Activated T-helper 2 cell treated with anti-CD3 and anti-CD28 coated beads, Interferon-gamma antibody, Interleukin-2, Interleukin-4, amounts not matched to agents 10 μg/mL and 5 μg/mL and 100 μg/mL, durations not matched to agents 14 hours and 24 hours and 36 hours (primary cell): ENCODE data around the gene AMN1. TPM values are rescaled to one million over a fixed set of nuclear protein-coding genes. Genes with fewer than 3 reads are reported as not detected.

ENCODE experiments used
- DNase-seq: peaks from one replicate; pipeline ENCODE4 v3.0.0; 2021; ENCODE audit warnings: low spot score
- H3K27ac Mint-ChIP-seq: one replicate; pipeline ENCODE4 v1.8.0; 2021; ENCODE audit warnings: mixed read lengths
- H3K27me3 Mint-ChIP-seq: one replicate; pipeline ENCODE4 v1.8.0; 2021; ENCODE audit warnings: low read depth, mixed read lengths
- H3K36me3 Mint-ChIP-seq: one replicate; pipeline ENCODE4 v1.8.0; 2021; ENCODE audit warnings: low read depth, mixed read lengths
- H3K4me1 Mint-ChIP-seq: one replicate; pipeline ENCODE4 v1.8.0; 2021; ENCODE audit warnings: low read depth, mixed read lengths
- H3K4me3 Mint-ChIP-seq: one replicate; pipeline ENCODE4 v1.8.0; 2021; ENCODE audit warnings: low read depth, mild to moderate bottlenecking, moderate library complexity, mixed read lengths
- H3K9me3 Mint-ChIP-seq: one replicate; pipeline ENCODE4 v1.8.0; 2021; ENCODE audit warnings: mixed read lengths
- intact Hi-C: fragments of 100-400 bp; cut with micrococcal nuclease; formaldehyde crosslinking; loops from one replicate; pipeline ENCODE4 v1.15.1; 2023
- total RNA-seq: library from RNA; stranded (reverse); gene quantifications from 2 replicates; pipeline ENCODE4 v1.2.3, GENCODE V29; 2022

Gene AMN1
- total RNA-seq, 1 donor from 2014 or later, result 2.8 TPM

DNA sequence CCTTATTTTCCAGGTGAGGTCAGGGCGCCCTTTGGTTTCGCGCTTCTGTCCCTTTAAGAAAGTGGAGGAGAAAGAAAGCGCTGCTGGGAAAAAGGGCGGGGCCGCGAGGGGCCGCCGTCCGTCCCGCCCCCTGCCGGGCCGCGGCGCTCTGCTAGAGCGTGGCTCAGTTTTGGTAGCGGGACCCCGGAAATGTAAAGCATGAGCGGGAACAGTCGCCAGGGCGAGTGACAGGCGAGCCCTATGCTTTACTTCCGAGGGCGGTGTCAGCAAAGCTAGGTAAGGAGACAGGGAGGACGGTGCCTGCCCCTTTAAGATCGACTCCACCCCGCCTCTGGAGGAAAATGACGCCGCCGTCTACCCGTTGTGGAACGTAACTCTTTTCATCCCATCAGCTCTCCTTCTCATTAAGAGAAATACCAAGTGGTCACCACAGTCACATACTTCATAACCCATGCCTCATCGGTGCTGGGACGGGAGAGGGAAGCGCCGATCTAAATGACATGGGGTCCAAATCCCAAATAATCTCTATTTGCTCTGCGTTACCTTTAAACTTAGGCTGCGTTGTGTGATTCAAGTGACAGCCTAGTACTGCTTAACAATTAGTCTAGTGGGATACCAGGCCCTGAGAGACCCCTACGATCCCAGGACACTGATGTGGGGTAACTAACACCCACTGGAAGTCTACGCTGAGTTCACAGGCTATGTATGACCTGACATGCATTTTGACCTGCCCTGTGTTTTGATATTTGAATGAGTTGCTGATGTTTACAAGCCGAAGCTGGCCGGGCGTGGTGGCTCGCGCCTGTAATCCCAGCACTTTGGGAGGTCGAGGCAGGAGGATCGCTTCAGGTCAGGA, 69.5 kb downstream of the AMN1 start, which contains the start of gene ETFBKMT:
TSS of gene ETFBKMT (plus strand) at position 602 of the 856 bp plus-strand sequence. CDS start 2,266 bp downstream, outside the sequence.
- peak; percentile 95 for DNase-seq
- peak within 1 kb of the TSS; percentile 95 for H3K4me3 Mint-ChIP-seq
- intact Hi-C loops, result loop anchor here (1.0 to 5.0 kb wide), 10 partner anchors 70 to 1096 kb away; partner anchors contain the start of genes AMN1, DNM1L, RESF1 and YARS2
- no peaks in the 10 kb centered on the region for H3K9me3 Mint-ChIP-seq
- H3K27ac Mint-ChIP-seq, result peak within 1 kb of the TSS; percentile 97
- H3K36me3 Mint-ChIP-seq, result no peaks in the 10 kb centered on the region
- H3K4me1 Mint-ChIP-seq, result peaks cover 5% of the 10 kb centered on the region
- no peaks in the 10 kb centered on the region for H3K27me3 Mint-ChIP-seq

DNA sequence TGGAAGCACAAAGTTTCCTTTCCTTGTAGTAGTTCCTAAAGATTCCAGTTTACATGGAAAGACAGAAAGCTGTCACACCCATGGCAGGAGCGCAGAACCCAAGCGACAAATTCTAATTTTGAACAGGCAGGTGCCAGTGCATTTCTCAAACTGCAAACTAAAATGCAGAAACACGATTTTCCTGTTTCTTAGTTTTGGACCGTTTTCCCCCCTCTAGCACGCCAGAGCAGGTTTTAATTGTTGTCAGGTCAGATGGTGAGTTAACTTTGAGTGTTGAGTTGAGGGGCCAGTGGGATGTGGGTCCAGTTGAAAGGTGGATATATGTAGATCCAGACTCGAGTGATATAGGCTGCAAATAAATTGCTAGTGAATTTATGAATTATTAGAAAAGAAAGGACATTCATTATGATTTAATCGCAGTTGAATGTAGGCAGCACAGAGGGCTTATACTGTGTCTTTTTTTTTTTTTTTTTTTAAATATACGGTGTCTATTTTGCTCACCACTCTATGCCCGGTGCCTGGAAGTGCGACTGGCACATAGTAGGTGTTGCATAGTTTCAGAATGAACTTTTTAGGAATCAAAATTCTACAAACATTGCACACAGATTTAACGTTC, 70.2 kb downstream of the AMN1 start:
- DNase-seq, result no peak
- Mint-ChIP-seq H3K4me1 (peaks cover 5% of the 10 kb centered on the region), H3K27ac (peak overlapping the region; percentile 54), H3K9me3 (no peaks in the 10 kb centered on the region), H3K27me3 (no peaks in the 10 kb centered on the region), H3K36me3 (no peaks in the 10 kb centered on the region), H3K4me3 (peak overlapping the region; percentile 95)
- intact Hi-C loops, result loop anchor here (1.0 to 5.0 kb wide), 10 partner anchors 71 to 1097 kb away; partner anchors contain the start of genes AMN1, DNM1L, RESF1 and YARS2

DNA sequence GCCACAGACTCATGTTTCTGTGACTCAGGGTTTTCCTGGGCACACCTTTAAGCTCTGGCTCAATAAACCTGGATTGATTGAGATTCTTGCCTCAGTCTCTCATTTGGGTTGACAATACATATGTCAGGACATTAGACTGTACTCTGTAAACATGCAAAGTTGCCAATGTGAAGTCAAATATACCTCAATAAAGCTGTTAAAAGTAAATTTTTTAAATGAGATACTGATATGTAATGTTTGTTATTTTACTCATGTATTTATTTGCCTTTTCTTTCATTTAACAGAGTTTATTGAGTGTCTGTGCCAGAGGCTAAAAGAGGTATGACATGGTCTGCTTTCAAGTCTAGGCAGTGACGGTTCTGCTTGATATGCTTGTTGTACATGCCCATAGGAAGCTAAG, 73.0 kb downstream of the AMN1 start:
- no peak for DNase-seq
- intact Hi-C loops, result loop anchor here (5.0 kb wide), 1 partner anchor 92 kb away; no protein-coding TSS in a partner anchor
- Mint-ChIP-seq H3K27ac (no peak overlapping the region), H3K4me3 (no peak overlapping the region), H3K27me3 (no peaks in the 10 kb centered on the region), H3K4me1 (peaks cover 14% of the 10 kb centered on the region), H3K9me3 (no peaks in the 10 kb centered on the region), H3K36me3 (no peaks in the 10 kb centered on the region)

DNA sequence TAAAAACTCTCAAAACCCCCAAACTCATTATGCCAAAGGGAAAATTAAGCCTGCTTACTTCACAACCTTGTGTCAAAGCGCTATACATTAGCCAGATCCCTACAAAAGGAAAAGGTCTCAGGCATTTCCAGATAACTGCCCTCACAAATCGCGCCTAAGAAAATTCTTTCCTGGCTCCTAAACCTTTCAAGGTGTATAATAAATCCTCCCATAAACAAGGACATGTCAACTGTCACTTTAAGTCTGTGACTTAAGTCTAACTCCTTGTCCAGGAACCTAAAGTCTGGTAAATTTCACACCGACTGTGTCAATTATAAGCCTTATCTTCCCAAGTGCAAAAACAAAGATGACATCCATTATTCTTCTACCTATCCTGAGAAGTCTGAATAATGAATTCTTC, 73.6 kb downstream of the AMN1 start:
- Mint-ChIP-seq H3K36me3 (no peaks in the 10 kb centered on the region), H3K27me3 (no peaks in the 10 kb centered on the region), H3K4me3 (no peak overlapping the region), H3K9me3 (no peaks in the 10 kb centered on the region), H3K4me1 (peaks cover 14% of the 10 kb centered on the region), H3K27ac (no peak overlapping the region)
- no peak for DNase-seq
- intact Hi-C loops, result loop anchor here (5.0 kb wide), 1 partner anchor 92 kb away; no protein-coding TSS in a partner anchor

DNA sequence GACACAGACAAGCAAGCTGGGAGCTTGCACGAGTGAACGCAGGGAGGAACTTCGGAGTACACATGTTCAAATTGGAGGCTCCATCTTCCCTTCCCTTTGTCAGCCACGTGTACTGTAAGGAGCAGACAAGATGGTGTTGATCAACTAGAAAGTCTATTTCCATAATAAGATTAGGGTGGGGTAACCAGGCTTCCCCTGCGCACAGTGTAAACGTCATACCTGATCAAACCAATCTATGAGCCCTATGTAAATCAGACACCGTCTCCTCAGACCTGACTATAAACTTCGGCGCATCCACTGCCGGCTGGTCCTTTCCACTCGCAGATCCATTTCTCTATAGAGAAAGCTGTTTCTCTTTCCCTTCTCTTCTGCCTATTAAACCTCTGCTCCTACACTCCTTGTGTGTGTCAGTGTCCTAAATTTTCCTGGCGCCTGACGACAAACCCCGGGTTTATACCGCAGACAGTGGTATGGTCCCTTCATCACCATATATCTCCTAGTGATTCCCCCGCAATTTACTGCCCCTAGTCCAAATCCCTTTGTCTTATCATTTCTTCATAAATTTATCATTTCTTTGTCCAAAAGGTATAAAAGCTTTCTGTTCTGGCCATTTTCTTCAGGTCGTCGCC, 76.8 kb downstream of the AMN1 start:
- H3K36me3 Mint-ChIP-seq, result no peaks in the 10 kb centered on the region
- no peak for DNase-seq
- H3K9me3 Mint-ChIP-seq, result no peaks in the 10 kb centered on the region
- intact Hi-C loops, result loop anchor here (2.0 kb wide), 2 partner anchors 455 to 653 kb away; partner anchors contain the start of gene BICD1
- no peak overlapping the region for H3K27ac Mint-ChIP-seq
- peaks cover 11% of the 10 kb centered on the region for H3K4me1 Mint-ChIP-seq
- H3K27me3 Mint-ChIP-seq, result peaks cover 4% of the 10 kb centered on the region
- no peak overlapping the region for H3K4me3 Mint-ChIP-seq

DNA sequence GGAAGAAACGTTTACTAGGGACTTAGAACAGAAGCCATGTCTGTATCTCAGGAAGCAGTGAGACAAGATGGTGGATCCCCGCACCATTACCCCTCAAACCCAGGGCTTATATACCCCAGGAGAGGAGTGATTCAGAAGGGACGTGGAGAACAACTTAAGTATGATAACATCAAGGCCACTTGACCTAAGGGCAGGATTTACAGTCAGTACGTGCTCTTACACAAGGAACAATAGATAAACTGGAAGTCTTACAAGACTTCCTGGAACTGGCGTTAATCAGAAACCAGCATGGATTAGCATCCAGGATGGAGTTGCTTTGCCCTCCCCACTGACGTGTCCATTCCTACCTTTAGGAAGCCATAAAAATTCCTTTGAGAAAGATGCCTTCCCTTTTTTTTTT, 77.9 kb downstream of the AMN1 start:
- Mint-ChIP-seq H3K4me1 (peaks cover 13% of the 10 kb centered on the region), H3K9me3 (no peaks in the 10 kb centered on the region), H3K27ac (no peak overlapping the region), H3K36me3 (no peaks in the 10 kb centered on the region), H3K4me3 (no peak overlapping the region), H3K27me3 (peaks cover 8% of the 10 kb centered on the region)
- no peak for DNase-seq
- intact Hi-C loops, result no loop called here

DNA sequence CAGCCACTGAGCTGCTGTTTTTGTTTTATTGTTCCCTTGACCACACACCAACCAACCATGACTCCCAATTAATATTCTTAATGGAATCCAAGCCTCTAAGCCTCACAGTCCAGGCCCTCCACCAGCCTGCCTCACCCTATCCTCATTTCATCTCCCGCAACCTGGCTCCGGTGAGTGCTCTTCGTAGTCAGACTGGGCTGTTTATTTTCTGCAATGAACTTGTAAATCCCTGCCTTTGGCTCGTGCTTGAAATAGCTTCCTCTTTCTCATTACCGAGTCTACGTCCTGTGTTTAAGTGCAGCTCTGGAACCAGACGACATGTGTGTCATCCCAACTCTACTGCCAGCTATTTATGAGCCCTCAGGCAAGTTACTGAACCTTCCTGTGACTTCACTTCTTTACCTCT, 81.7 kb downstream of the AMN1 start:
- H3K4me3 Mint-ChIP-seq, result no peak overlapping the region
- no peaks in the 10 kb centered on the region for H3K36me3 Mint-ChIP-seq
- peaks cover 8% of the 10 kb centered on the region for H3K27me3 Mint-ChIP-seq
- H3K4me1 Mint-ChIP-seq, result peaks cover 4% of the 10 kb centered on the region
- no peak overlapping the region for H3K27ac Mint-ChIP-seq
- DNase-seq, result no peak
- H3K9me3 Mint-ChIP-seq, result no peaks in the 10 kb centered on the region
- intact Hi-C loops, result no loop called here

DNA sequence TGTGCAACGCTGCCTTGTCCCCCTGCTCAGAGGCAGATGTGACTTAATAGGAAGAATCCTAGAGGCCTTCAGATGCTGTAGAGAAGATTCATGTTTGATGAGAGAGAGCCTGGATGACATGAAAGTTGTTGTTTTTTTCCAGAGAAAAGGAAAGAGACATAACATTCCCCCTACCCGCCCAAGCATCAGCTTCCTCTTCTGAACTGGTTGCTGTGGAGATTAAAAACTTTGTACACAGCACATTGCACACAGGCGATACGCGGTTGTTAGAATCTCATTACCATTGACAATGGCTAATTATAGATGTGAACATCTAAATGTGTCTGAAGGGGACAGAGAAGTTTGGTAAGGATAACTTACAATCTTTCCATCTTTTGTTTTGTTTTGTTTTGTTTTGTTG, 82.9 kb downstream of the AMN1 start:
- Mint-ChIP-seq H3K27me3 (peaks cover 8% of the 10 kb centered on the region), H3K36me3 (no peaks in the 10 kb centered on the region), H3K4me3 (no peak overlapping the region), H3K9me3 (no peaks in the 10 kb centered on the region), H3K27ac (no peak overlapping the region), H3K4me1 (peaks cover 4% of the 10 kb centered on the region)
- DNase-seq, result no peak
- intact Hi-C loops, result no loop called here

DNA sequence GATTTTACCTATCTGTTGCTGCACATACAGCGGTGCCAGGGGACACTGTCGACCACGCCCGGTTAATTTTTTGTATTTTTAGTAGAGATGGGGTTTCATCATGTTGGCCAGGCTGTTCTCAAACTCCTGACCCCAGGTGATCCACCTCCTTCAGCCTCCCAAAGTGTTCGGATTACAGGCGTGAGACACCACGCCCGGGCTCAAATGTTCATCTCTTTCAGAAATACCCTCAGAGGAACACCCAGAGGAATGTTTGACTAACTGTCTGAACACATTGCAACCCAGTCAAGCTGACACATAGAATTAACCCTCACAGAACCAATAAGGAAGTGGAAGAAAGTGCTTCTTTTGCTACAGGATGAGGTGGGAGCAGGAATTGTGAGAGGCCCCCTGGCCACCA, 84.3 kb downstream of the AMN1 start:
- intact Hi-C loops, result no loop called here
- no peak overlapping the region for H3K4me3 Mint-ChIP-seq
- no peaks in the 10 kb centered on the region for H3K9me3 Mint-ChIP-seq
- H3K36me3 Mint-ChIP-seq, result no peaks in the 10 kb centered on the region
- H3K27me3 Mint-ChIP-seq, result peaks cover 8% of the 10 kb centered on the region
- H3K4me1 Mint-ChIP-seq, result peaks cover 4% of the 10 kb centered on the region
- DNase-seq, result no peak
- no peak overlapping the region for H3K27ac Mint-ChIP-seq

DNA sequence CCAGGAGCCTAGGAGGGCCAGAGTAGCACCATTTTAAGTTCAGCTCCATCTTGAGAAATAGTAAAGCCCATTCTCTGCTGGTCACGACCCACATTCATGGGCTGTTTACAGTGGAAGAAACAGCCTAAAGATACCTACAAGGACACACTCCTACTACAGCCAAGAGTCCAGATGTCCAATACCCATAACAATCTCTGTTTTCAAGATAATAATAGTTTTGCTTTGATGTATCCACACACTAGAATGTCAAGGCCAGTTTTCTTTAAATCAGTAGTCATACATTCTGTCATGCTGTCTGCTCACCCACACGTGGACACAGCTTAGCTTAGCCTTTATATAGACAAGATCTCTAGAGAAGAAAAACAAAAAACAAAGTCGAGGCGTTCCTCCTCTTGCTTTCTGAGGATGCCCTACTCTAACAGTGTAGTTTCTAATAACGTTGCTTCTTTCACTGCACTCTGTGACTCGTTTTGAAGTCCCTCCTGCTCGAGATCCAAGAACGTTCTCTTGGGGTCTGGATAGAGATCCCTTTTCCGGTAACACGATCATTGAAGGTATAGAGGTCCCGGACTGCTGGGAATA, 87.2 kb downstream of the AMN1 start:
- peaks cover 2% of the 10 kb centered on the region for H3K4me1 Mint-ChIP-seq
- H3K36me3 Mint-ChIP-seq, result no peaks in the 10 kb centered on the region
- H3K27ac Mint-ChIP-seq, result no peak overlapping the region
- no peak for DNase-seq
- no peak overlapping the region for H3K4me3 Mint-ChIP-seq
- H3K9me3 Mint-ChIP-seq, result no peaks in the 10 kb centered on the region
- peaks cover 2% of the 10 kb centered on the region for H3K27me3 Mint-ChIP-seq
- intact Hi-C loops, result no loop called here

DNA sequence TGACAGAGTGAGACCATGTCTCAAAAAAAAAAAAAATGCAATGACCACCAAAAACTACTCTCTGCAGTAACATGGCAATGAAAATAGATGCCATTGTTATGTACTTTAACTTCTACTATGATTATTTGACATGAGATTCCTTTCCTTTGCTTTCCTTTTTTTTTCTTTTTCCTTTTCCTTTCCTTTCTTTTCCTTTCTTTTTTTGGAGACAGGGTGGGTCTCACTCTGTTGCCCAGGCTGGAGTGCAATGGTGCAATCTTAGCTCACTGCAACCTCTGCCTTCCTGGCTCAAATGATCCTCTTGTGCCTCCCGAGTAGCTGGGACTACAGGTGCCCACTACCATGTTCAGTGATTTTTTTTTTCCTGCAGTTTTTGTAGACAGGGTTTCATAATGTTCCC, 94.2 kb downstream of the AMN1 start:
- Mint-ChIP-seq H3K4me1 (no peaks in the 10 kb centered on the region), H3K27me3 (no peaks in the 10 kb centered on the region), H3K27ac (no peak overlapping the region), H3K36me3 (no peaks in the 10 kb centered on the region), H3K4me3 (no peak overlapping the region), H3K9me3 (no peaks in the 10 kb centered on the region)
- intact Hi-C loops, result loop anchor here (5.0 kb wide), 1 partner anchor 382 kb away; no protein-coding TSS in a partner anchor
- DNase-seq, result no peak

DNA sequence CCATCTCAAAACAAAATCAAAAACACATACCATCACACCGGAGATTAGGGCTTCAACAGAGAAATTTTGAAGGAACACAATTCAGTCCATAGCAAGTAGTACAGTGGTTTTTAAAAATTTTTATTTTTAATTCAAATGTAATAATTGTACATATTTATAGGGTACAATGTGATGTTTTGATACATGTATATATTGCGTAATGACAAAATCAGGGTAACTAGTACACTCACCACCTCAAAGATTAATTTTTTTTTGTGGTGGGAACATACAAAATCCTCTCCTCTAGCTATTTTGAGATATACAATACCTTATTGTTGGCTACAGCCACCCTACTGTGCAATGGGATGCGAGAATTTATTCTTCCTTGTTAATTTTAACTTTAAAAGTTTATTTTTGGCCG, 95.4 kb downstream of the AMN1 start:
- no peak for DNase-seq
- H3K36me3 Mint-ChIP-seq, result no peaks in the 10 kb centered on the region
- no peaks in the 10 kb centered on the region for H3K27me3 Mint-ChIP-seq
- intact Hi-C loops, result no loop called here
- no peaks in the 10 kb centered on the region for H3K9me3 Mint-ChIP-seq
- H3K27ac Mint-ChIP-seq, result no peak overlapping the region
- no peaks in the 10 kb centered on the region for H3K4me1 Mint-ChIP-seq
- no peak overlapping the region for H3K4me3 Mint-ChIP-seq
